HG02759 (cell line): ENCODE data around the gene ARRDC3.

Source experiments
- ATAC-seq: cut with Tn5 transposase; IDR thresholded peaks from one replicate; pipeline ENCODE4 v1.9.1; 2021; ENCODE audit warnings: mild to moderate bottlenecking, moderate library complexity; ENCODE audit not compliant: unreplicated experiment

Gene ARRDC3

GRCh38 chr5:91318724-91319123 is 64.4 kb downstream of the ARRDC3 start:
- ATAC-seq: no peak
